PC-3 (cell line): Measurements from ENCODE around the gene BCL3.

ENCODE experiments used
- EZH2 ChIP-seq: fragments of 300-600 bp; sonication (generic); IDR thresholded peaks from one replicate; pipeline ENCODE4 v1.6.1; 2017; ENCODE audit warnings: antibody characterized with exemption, mild to moderate bottlenecking, low read length; ENCODE audit not compliant: unreplicated experiment
- TF ChIP-seq, protein P1 (sequence below): fragments of 300-600 bp; sonication (generic); conservative IDR thresholded peaks from 2 replicates; pipeline ENCODE4 v1.5.1; 2017; ENCODE audit warnings: antibody characterized with exemption, low read depth, mild to moderate bottlenecking, low read length

GRCh38 chr19:44799627-44800346 is 51.3 kb downstream of the BCL3 start:
- TF ChIP-seq, protein P1, sequence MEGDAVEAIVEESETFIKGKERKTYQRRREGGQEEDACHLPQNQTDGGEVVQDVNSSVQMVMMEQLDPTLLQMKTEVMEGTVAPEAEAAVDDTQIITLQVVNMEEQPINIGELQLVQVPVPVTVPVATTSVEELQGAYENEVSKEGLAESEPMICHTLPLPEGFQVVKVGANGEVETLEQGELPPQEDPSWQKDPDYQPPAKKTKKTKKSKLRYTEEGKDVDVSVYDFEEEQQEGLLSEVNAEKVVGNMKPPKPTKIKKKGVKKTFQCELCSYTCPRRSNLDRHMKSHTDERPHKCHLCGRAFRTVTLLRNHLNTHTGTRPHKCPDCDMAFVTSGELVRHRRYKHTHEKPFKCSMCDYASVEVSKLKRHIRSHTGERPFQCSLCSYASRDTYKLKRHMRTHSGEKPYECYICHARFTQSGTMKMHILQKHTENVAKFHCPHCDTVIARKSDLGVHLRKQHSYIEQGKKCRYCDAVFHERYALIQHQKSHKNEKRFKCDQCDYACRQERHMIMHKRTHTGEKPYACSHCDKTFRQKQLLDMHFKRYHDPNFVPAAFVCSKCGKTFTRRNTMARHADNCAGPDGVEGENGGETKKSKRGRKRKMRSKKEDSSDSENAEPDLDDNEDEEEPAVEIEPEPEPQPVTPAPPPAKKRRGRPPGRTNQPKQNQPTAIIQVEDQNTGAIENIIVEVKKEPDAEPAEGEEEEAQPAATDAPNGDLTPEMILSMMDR = no peak
- TF ChIP-seq EZH2 = no peak
